ENCODE data around the gene GRK1. TPM values are rescaled to one million over a fixed set of nuclear protein-coding genes. Genes with fewer than 3 reads are reported as not detected.

GRK1 gene
- total and polyA plus RNA-seq, 4 experiments from 2014 or later: not detected

Other genes with a start within 250 kb of the GRK1 start
- 1 to 10 TPM; 1.3 to 1.5 TPM for gene ADPRHL1, start 213.7 kb upstream of the GRK1 start, total RNA-seq
- gene ADPRHL1, start 213.7 kb upstream of the GRK1 start, polyA plus RNA-seq: under 1 TPM in 1 of 2 donors, not detected in 1; 0.09 TPM
- 10 to 100 TPM; 31.9 to 34.8 TPM for gene DCUN1D2, start 176.5 kb upstream of the GRK1 start, total RNA-seq
- 1 to 10 TPM; 6.6 to 9.8 TPM for gene DCUN1D2, start 176.5 kb upstream of the GRK1 start, polyA plus RNA-seq
- 10 to 100 TPM; 20.7 to 21.5 TPM for gene TFDP1, start 82.5 kb upstream of the GRK1 start, total RNA-seq
- 10 to 100 TPM; 57.2 to 63.4 TPM for gene TFDP1, start 82.5 kb upstream of the GRK1 start, polyA plus RNA-seq
- gene ATP4B, start 9.0 kb upstream of the GRK1 start, total RNA-seq: not detected
- under 1 TPM in 1 of 2 donors, not detected in 1; 0.21 TPM for gene ATP4B, start 9.0 kb upstream of the GRK1 start, polyA plus RNA-seq
- under 1 TPM; 0.90 to 1.00 TPM for gene TMEM255B, start 92.0 kb downstream of the GRK1 start, total RNA-seq
- gene TMEM255B, start 92.0 kb downstream of the GRK1 start, polyA plus RNA-seq: under 1 TPM in 1 of 2 donors, not detected in 1; 0.07 TPM
- gene GAS6, start 196.9 kb downstream of the GRK1 start, total RNA-seq: 10 to 100 TPM; 16.5 to 17.2 TPM
- gene GAS6, start 196.9 kb downstream of the GRK1 start, polyA plus RNA-seq: 1 to 10 TPM in 1 of 2 donors, under 1 TPM in 1; 0.39 to 1.1 TPM